ENCODE data around the gene A4GALT. TPM values are rescaled to one million over a fixed set of nuclear protein-coding genes. Genes with fewer than 3 reads are reported as not detected.

Gene A4GALT
- total RNA-seq, 1 donor from 2014 or later, result 76.1 TPM

- DNase-seq, result peak; percentile 50
- peak; percentile 1 for ATAC-seq (ENCODE audit: poor library complexity)
- intact Hi-C loops (cut with DNase I), result no loop called here
Observed at GRCh38 chr22:42645341-42645937, 75.2 kb downstream of the A4GALT start.

GRCh38 chr22:42644422-42645340 is 76.0 kb downstream of the A4GALT start:
- DNase-seq (peak; percentile 82), ATAC-seq (ENCODE audit: poor library complexity) (peak; percentile 2)
- intact Hi-C loops (cut with DNase I), result no loop called here

GRCh38 chr22:42643634-42644421 is 76.8 kb downstream of the A4GALT start:
- intact Hi-C loops (cut with DNase I), result no loop called here
- DNase-seq (no peak), ATAC-seq (ENCODE audit: poor library complexity) (no peak)

- intact Hi-C loops (cut with DNase I), result no loop called here
- no peak for DNase-seq
- ATAC-seq (ENCODE audit: poor library complexity), result no peak
Observed at GRCh38 chr22:42642806-42643633, 77.7 kb downstream of the A4GALT start.

Other genes with a start within 250 kb of the A4GALT start
- gene RRP7A, start 201.1 kb downstream of the A4GALT start, total RNA-seq, result 14.3 TPM
- gene SERHL2, start 166.9 kb downstream of the A4GALT start, total RNA-seq, result 2.4 TPM
- gene POLDIP3, start 106.0 kb downstream of the A4GALT start, total RNA-seq, result 32.1 TPM
- gene ATP5MGL, start 80.3 kb downstream of the A4GALT start, total RNA-seq, result 0.38 TPM
- gene CYB5R3, start 71.5 kb downstream of the A4GALT start, total RNA-seq, result 216 TPM
- 22.4 TPM for gene ARFGAP3, start 136.4 kb upstream of the A4GALT start, total RNA-seq

Measured in Right ventricle myocardium superior (tissue), 1 donor.